Measurements from ENCODE around the gene HGF.

Gene HGF

GRCh38 chr7:81779706-81780105 is 9.9 kb upstream of the HGF start:
- H3K27ac ChIP-seq = no peak overlapping the region
- DNase-seq = no peak
- H3K27me3 ChIP-seq (ENCODE audit: insufficient read depth, low read depth, severe bottlenecking) = no peaks in the 10 kb centered on the region
- TF ChIP-seq CTCF (IDR thresholded peaks at IDR 0.05; ENCODE audit: low read depth, low read length) = no peak
- H3K4me3 ChIP-seq (ENCODE audit: low read depth, low read length) = no peak overlapping the region
- H3K36me3 ChIP-seq = no peaks in the 10 kb centered on the region
- H3K9me3 ChIP-seq (ENCODE audit: severe bottlenecking) = no peaks in the 10 kb centered on the region

- no peaks in the 10 kb centered on the region for H3K9me3 ChIP-seq (ENCODE audit: severe bottlenecking)
- no peak for DNase-seq
- no peaks in the 10 kb centered on the region for H3K36me3 ChIP-seq
- no peak overlapping the region for H3K27ac ChIP-seq
- H3K27me3 ChIP-seq (ENCODE audit: insufficient read depth, low read depth, severe bottlenecking) = no peaks in the 10 kb centered on the region
- no peak overlapping the region for H3K4me3 ChIP-seq (ENCODE audit: low read depth, low read length)
- no peak for TF ChIP-seq CTCF (IDR thresholded peaks at IDR 0.05; ENCODE audit: low read depth, low read length)
These were observed 7.8 kb upstream of the HGF start for GRCh38 chr7:81777697-81778096.

GRCh38 chr7:81776948-81777630 is 7.2 kb upstream of the HGF start:
- no peak for TF ChIP-seq CTCF (IDR thresholded peaks at IDR 0.05; ENCODE audit: low read depth, low read length)
- H3K4me3 ChIP-seq (ENCODE audit: low read depth, low read length) = no peak overlapping the region
- H3K36me3 ChIP-seq = no peaks in the 10 kb centered on the region
- no peaks in the 10 kb centered on the region for H3K9me3 ChIP-seq (ENCODE audit: severe bottlenecking)
- DNase-seq = no peak
- H3K27ac ChIP-seq = no peak overlapping the region
- H3K27me3 ChIP-seq (ENCODE audit: insufficient read depth, low read depth, severe bottlenecking) = no peaks in the 10 kb centered on the region

- no peak overlapping the region for H3K27ac ChIP-seq
- H3K36me3 ChIP-seq = no peaks in the 10 kb centered on the region
- DNase-seq = no peak
- TF ChIP-seq CTCF (IDR thresholded peaks at IDR 0.05; ENCODE audit: low read depth, low read length) = no peak
- H3K4me3 ChIP-seq (ENCODE audit: low read depth, low read length) = no peak overlapping the region
- H3K27me3 ChIP-seq (ENCODE audit: insufficient read depth, low read depth, severe bottlenecking) = no peaks in the 10 kb centered on the region
- H3K9me3 ChIP-seq (ENCODE audit: severe bottlenecking) = no peaks in the 10 kb centered on the region
These were observed 6.3 kb upstream of the HGF start for GRCh38 chr7:81776161-81776560.

- TF ChIP-seq CTCF (IDR thresholded peaks at IDR 0.05; ENCODE audit: low read depth, low read length) = no peak
- Histone ChIP-seq H3K27me3 (ENCODE audit: insufficient read depth, low read depth, severe bottlenecking) (no peaks in the 10 kb centered on the region), H3K27ac (no peak overlapping the region), H3K36me3 (no peaks in the 10 kb centered on the region), H3K4me3 (ENCODE audit: low read depth, low read length) (no peak overlapping the region), H3K9me3 (ENCODE audit: severe bottlenecking) (no peaks in the 10 kb centered on the region)
- DNase-seq = no peak
These were observed 5.7 kb upstream of the HGF start for GRCh38 chr7:81775560-81775959.

- no peaks in the 10 kb centered on the region for H3K36me3 ChIP-seq
- H3K4me3 ChIP-seq (ENCODE audit: low read depth, low read length) = no peak overlapping the region
- H3K9me3 ChIP-seq (ENCODE audit: severe bottlenecking) = no peaks in the 10 kb centered on the region
- TF ChIP-seq CTCF (IDR thresholded peaks at IDR 0.05; ENCODE audit: low read depth, low read length) = no peak
- H3K27ac ChIP-seq = no peak overlapping the region
- no peak for DNase-seq
- no peaks in the 10 kb centered on the region for H3K27me3 ChIP-seq (ENCODE audit: insufficient read depth, low read depth, severe bottlenecking)
These were observed 4.7 kb upstream of the HGF start for GRCh38 chr7:81774551-81774950.

All from WERI-Rb-1 (cell line).